Thoracic aorta (tissue), 2 donors: ENCODE measurements around the gene PRKRA. TPM values are rescaled to one million over a fixed set of nuclear protein-coding genes. Genes with fewer than 3 reads are reported as not detected.

Source experiments
- ATAC-seq: fragments of 150-250 bp; one replicate; pipeline ENCODE4 v1.8.0; 2017; ENCODE audit warnings: low read depth; ENCODE audit not compliant: insufficient number of reproducible peaks, low FRiP score
- DNase-seq: peaks from one replicate; pipeline ENCODE4 v3.0.0-alpha.2; 2020; ENCODE audit warnings: low spot score
- H3K27ac ChIP-seq, 2 donors: fragments of 200-600 bp; sonication (generic); 1 replicate in 1 of 2; 2 replicates in 1 of 2; pipeline ENCODE4 v1.5.1; 2016; ENCODE audit warnings: mild to moderate bottlenecking in 2 of 2, moderate library complexity in 2 of 2
- H3K27me3 ChIP-seq: fragments of 200-600 bp; sonication (generic); replicated peaks from 2 replicates; pipeline ENCODE4 v1.6.0; 2016; ENCODE audit warnings: mild to moderate bottlenecking; ENCODE audit not compliant: insufficient read depth
- H3K36me3 ChIP-seq: fragments of 200-600 bp; sonication (generic); one replicate; pipeline ENCODE4 v1.5.1; 2016
- H3K4me1 ChIP-seq, 2 donors: fragments of 200-600 bp; sonication (generic); 1 replicate in 1 of 2; 2 replicates in 1 of 2; pipeline versions ENCODE4 v1.5.1 to v1.6.0; 2016; ENCODE audit warnings: low read depth in 2 of 2, mild to moderate bottlenecking in 1 of 2; ENCODE audit not compliant: control insufficient read depth in 1 of 2
- H3K4me3 ChIP-seq: fragments of 200-600 bp; sonication (generic); 2 replicates; pipeline ENCODE4 v1.5.1; 2016; ENCODE audit warnings: mild to moderate bottlenecking
- H3K9me3 ChIP-seq: fragments of 200-600 bp; sonication (generic); 2 replicates; pipeline ENCODE4 v1.5.1; 2016
- total RNA-seq, 2 donors: library from RNA; depleted of rRNA; stranded (reverse); fragments of >200 nt; gene quantifications; one replicate each; pipeline versions ENCODE4 v1.1.0 to v1.2.3, GENCODE V29; 2016
- TF ChIP-seq, protein P1 (sequence below): fragments of 200-600 bp; sonication (generic); IDR thresholded peaks from one replicate; pipeline ENCODE4 v1.5.1; 2019; ENCODE audit warnings: antibody characterized with exemption

Gene PRKRA
- total RNA-seq, 2 donors from 2014 or later = 61.3 to 71.5 TPM

DNA sequence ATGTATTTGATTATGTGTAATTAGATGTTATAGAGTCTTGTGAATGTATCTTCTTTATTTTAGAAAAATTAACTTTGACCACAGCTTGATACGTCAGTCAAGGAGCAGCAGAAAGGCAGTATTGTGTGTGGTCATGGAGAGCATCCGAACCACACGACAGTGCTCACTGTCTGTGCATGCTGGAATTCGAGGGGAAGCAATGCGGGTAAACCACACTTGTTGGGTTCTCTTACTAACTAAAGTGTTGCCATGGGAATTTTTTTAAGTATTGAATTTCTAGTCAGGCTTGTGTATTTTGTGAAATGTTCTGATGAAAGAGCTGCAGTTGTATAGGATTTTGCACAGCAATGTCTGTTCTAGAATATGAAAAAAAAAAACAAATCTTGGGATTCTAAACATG, 5.0 kb upstream of the PRKRA start:
- H3K36me3 ChIP-seq = no peaks in the 10 kb centered on the region
- no peaks in the 10 kb centered on the region for H3K9me3 ChIP-seq
- no peak overlapping the region for H3K4me3 ChIP-seq
- DNase-seq (no peak), ATAC-seq (no peak)
- H3K27ac ChIP-seq = no peak overlapping the region
- H3K4me1 ChIP-seq = peaks cover 0 to 6% of the 10 kb centered on the region in 2 donors
- TF ChIP-seq, protein P1, sequence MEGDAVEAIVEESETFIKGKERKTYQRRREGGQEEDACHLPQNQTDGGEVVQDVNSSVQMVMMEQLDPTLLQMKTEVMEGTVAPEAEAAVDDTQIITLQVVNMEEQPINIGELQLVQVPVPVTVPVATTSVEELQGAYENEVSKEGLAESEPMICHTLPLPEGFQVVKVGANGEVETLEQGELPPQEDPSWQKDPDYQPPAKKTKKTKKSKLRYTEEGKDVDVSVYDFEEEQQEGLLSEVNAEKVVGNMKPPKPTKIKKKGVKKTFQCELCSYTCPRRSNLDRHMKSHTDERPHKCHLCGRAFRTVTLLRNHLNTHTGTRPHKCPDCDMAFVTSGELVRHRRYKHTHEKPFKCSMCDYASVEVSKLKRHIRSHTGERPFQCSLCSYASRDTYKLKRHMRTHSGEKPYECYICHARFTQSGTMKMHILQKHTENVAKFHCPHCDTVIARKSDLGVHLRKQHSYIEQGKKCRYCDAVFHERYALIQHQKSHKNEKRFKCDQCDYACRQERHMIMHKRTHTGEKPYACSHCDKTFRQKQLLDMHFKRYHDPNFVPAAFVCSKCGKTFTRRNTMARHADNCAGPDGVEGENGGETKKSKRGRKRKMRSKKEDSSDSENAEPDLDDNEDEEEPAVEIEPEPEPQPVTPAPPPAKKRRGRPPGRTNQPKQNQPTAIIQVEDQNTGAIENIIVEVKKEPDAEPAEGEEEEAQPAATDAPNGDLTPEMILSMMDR = no peak
- no peaks in the 10 kb centered on the region for H3K27me3 ChIP-seq

DNA sequence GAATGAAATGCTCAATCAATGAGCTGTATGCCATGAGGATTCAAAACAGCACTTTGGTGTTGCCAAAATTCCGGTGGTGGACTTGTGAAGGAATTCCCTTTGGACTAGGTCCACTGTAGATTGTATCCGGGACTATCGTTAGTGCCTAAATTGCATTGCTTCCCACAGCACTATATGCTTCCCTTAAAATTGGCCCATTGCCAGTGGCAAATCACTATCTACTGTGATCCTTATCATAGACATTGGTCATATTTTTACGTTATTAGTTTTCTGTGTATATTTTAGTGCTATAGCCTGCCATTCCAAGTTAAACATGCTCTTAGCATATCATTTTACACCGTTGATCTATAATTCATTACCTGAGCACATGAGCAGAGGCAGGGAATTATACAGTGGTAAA, 1.9 kb upstream of the PRKRA start:
- Histone ChIP-seq H3K4me1 (peaks cover 8 to 30% of the 10 kb centered on the region in 2 donors), H3K36me3 (peaks cover 4% of the 10 kb centered on the region), H3K9me3 (no peaks in the 10 kb centered on the region), H3K27ac (no peak overlapping the region), H3K27me3 (no peaks in the 10 kb centered on the region), H3K4me3 (no peak overlapping the region)
- TF ChIP-seq, protein P1 = no peak
- ATAC-seq = no peak
- no peak for DNase-seq

DNA sequence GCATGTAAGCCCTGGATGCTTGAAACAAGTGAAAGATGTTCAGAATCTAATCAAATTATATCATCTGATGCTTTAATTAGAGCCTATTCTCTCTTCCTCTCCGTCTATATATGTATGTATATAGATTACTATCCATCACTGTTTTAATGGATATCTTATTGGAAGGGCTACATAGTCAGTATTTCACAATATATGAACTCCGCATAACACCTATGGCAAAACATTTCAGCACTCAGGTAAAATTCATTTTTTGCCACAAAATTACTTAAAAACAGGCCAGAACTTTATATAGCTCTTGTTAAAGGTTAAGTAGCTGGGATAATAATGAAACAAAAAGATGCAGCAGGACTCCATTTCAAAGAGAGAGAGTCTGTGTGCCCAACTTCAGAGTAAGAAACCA, 1.4 kb upstream of the PRKRA start:
- peaks cover 8 to 34% of the 10 kb centered on the region in 2 donors for H3K4me1 ChIP-seq
- peak overlapping the region; percentile 93 for H3K4me3 ChIP-seq
- TF ChIP-seq, protein P1 = no peak
- no peak overlapping the region for H3K27ac ChIP-seq
- ATAC-seq (no peak), DNase-seq (no peak)
- peaks cover 4% of the 10 kb centered on the region for H3K36me3 ChIP-seq
- no peaks in the 10 kb centered on the region for H3K9me3 ChIP-seq
- no peaks in the 10 kb centered on the region for H3K27me3 ChIP-seq

DNA sequence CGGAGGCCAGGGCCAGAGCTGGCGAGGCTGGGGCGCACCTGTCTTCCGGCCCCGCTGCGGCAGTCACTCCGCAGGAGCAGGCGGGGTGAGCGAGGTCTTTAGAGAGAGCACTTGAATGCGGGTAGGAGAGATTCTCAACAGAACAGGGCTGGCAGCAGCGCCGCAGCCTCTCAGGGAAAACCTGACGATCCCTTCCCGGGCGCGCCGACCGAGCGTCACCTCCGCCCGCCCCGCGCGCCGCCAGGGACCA, 526 bp downstream of the PRKRA start:
- Histone ChIP-seq H3K9me3 (no peaks in the 10 kb centered on the region), H3K36me3 (peaks cover 14% of the 10 kb centered on the region), H3K27ac (peak overlapping the region; percentile 99), H3K4me3 (peak overlapping the region; percentile 93), H3K4me1 (peaks cover 8 to 37% of the 10 kb centered on the region in 2 donors), H3K27me3 (no peaks in the 10 kb centered on the region)
- ATAC-seq = no peak
- TF ChIP-seq, protein P1 = no peak
- DNase-seq = no peak

DNA sequence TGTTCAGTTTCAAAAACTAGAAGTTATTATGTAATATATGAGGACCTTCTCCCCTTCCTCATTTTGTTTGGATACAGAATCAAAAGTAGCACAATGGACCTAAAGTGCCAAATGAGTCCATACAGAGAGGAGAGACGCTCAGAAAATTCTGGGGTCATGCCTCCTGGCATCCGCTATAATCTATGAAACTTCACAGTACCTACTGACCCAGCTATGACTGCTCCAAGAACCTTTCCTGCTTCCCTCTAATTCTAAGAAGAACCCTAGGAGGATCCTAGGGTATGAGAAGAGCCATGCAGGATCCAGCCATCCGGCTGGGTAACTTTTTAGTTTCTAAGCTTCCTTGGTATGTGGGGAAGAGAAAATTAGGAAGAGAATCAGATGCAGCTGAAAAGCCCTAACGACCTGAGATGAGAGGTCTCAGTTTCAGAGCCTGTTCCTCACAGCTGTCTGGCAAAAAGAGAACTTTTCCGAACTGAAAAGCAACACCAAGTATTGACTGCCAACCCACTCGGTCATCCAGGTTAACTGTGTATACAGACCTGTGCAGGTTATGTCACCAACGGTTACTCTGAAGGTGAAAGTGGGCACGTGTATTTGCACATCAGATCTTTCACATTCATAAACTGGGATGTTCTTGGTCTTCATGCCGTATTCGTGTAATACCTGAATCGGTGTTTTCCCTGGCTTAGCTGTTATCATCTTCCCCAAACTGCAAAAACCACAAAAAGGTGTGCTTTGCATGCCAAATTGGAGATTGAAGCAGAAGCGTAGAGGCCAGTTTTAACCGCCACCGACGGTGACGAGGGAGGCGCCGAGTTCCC, 1.1 kb downstream of the PRKRA start:
- Histone ChIP-seq H3K4me3 (peak overlapping the region; percentile 93), H3K36me3 (peaks cover 19% of the 10 kb centered on the region), H3K27me3 (no peaks in the 10 kb centered on the region), H3K9me3 (no peaks in the 10 kb centered on the region), H3K27ac (peak overlapping the region; percentile 99), H3K4me1 (peaks cover 8 to 37% of the 10 kb centered on the region in 2 donors)
- TF ChIP-seq, protein P1 = no peak
- DNase-seq (no peak), ATAC-seq (no peak)
